Posterior cingulate gyrus (tissue), 11 donors: ENCODE data around the gene ALS2.
"Not testable (repeated sequence)": the region's sequence is repeated elsewhere in the genome, so short reads cannot be mapped to it uniquely, and the experiment has no call there.

Experiments used
- DNase-seq, 10 donors: peaks; one replicate each; pipeline versions ENCODE4 v3.0.0 to v3.0.0-alpha.2; 2020 to 2021; ENCODE audit warnings: mixed read lengths in 3 of 10
- intact Hi-C: fragments of 100-400 bp; cut with DNase I; formaldehyde crosslinking; loops from one replicate; pipeline ENCODE4 v1.15.1; 2023

Gene ALS2

GRCh38 chr2:201696151-201696659 lies 84.5 kb downstream of the ALS2 start:
- no peak for DNase-seq
- intact Hi-C loops: no loop called here

GRCh38 chr2:201685156-201685555 lies 95.6 kb downstream of the ALS2 start:
- intact Hi-C loops: no loop called here
- no peak for DNase-seq

GRCh38 chr2:201680743-201681142 lies 100.0 kb downstream of the ALS2 start:
- intact Hi-C loops: no loop called here
- no peak for DNase-seq

GRCh38 chr2:201678401-201678800 lies 102.3 kb downstream of the ALS2 start:
- intact Hi-C loops: no loop called here
- DNase-seq: peak in 4 of 10 donors; percentile 7 to 83 (median 61)

- DNase-seq: no peak
Observed at GRCh38 chr2:201675454-201675853, 105.3 kb downstream of the ALS2 start.

GRCh38 chr2:201674794-201675193 lies 105.9 kb downstream of the ALS2 start:
- intact Hi-C loops: no loop called here
- no peak for DNase-seq

More at GRCh38 chr2:201675454-201675853, 105.3 kb downstream of the ALS2 start:
- intact Hi-C loops: no loop called here

GRCh38 chr2:201674298-201674697 lies 106.4 kb downstream of the ALS2 start:
- intact Hi-C loops: no loop called here
- no peak for DNase-seq

GRCh38 chr2:201673546-201673945 lies 107.2 kb downstream of the ALS2 start:
- intact Hi-C loops: no loop called here
- no peak for DNase-seq

- intact Hi-C loops, DNase-seq: not testable (repeated sequence)
Observed at GRCh38 chr2:201671205-201671604, 109.5 kb downstream of the ALS2 start.

- DNase-seq: no peak
- intact Hi-C loops: no loop called here
Observed at GRCh38 chr2:201669865-201670264, 110.9 kb downstream of the ALS2 start.

GRCh38 chr2:201668402-201668910 lies 112.3 kb downstream of the ALS2 start:
- no peak for DNase-seq
- intact Hi-C loops: no loop called here

GRCh38 chr2:201664334-201664733 lies 116.4 kb downstream of the ALS2 start:
- intact Hi-C loops: no loop called here
- no peak for DNase-seq

- intact Hi-C loops: no loop called here
- no peak for DNase-seq
Observed at GRCh38 chr2:201661366-201661765, 119.4 kb downstream of the ALS2 start.

GRCh38 chr2:201660293-201660895 lies 120.3 kb downstream of the ALS2 start:
- intact Hi-C loops: no loop called here
- DNase-seq: no peak

- intact Hi-C loops: no loop called here
- DNase-seq: no peak
Observed at GRCh38 chr2:201656740-201657139, 124.0 kb downstream of the ALS2 start.

- intact Hi-C loops: no loop called here
- DNase-seq: no peak
Observed at GRCh38 chr2:201656102-201656501, 124.6 kb downstream of the ALS2 start.

- no peak for DNase-seq
Observed at GRCh38 chr2:201654616-201655384, 125.9 kb downstream of the ALS2 start.

GRCh38 chr2:201653221-201653620 lies 127.5 kb downstream of the ALS2 start:
- no peak for DNase-seq
- intact Hi-C loops: no loop called here

More at GRCh38 chr2:201654616-201655384, 125.9 kb downstream of the ALS2 start:
- intact Hi-C loops: no loop called here
